SK-N-SH treated with all-trans-retinoic acid at 6 μM for 48 hours (cell line): ENCODE results near the gene KRTAP5-6.

ENCODE experiments used
- ATAC-seq: fragments of 200-7000 bp; cut with Tn5 transposase; 3 replicates; pipeline ENCODE4 v1.9.1; 2020; ENCODE audit warnings: mild to moderate bottlenecking, moderate library complexity
- ARNTL ChIP-seq: fragments of 450-650 bp; formaldehyde crosslinking; IDR thresholded peaks from 2 replicates; pipeline ENCODE4 v1.5.0; 2020; ENCODE audit warnings: low read depth, mild to moderate bottlenecking, moderate library complexity, borderline replicate concordance
- BACH2 ChIP-seq: fragments of 250-450 bp; sonication (Bioruptor Pico); IDR thresholded peaks from 2 replicates; pipeline ENCODE4 v1.9.0; 2021; ENCODE audit warnings: mild to moderate bottlenecking, borderline replicate concordance
- CREB5 ChIP-seq: fragments of 250-450 bp; sonication (Bioruptor Pico); IDR thresholded peaks from 2 replicates; pipeline ENCODE4 v1.5.1; 2020; ENCODE audit warnings: low read depth, mild to moderate bottlenecking, moderate library complexity
- CSDC2 ChIP-seq: fragments of 250-450 bp; sonication (Bioruptor Pico); IDR thresholded peaks from 2 replicates; pipeline ENCODE4 v1.5.0; 2020; ENCODE audit warnings: mild to moderate bottlenecking, moderate library complexity
- GLIS3 ChIP-seq: fragments of 250-450 bp; sonication (Bioruptor Pico); IDR thresholded peaks from 2 replicates; pipeline ENCODE4 v1.5.0; 2020; ENCODE audit warnings: mild to moderate bottlenecking, moderate library complexity
- ISL1 ChIP-seq: fragments of 250-450 bp; sonication (Bioruptor Pico); IDR thresholded peaks from 2 replicates; pipeline ENCODE4 v2.1.2; 2022; ENCODE audit warnings: mild to moderate bottlenecking, moderate library complexity
- OSR1 ChIP-seq: fragments of 250-450 bp; sonication (Bioruptor Pico); IDR thresholded peaks from 2 replicates; pipeline ENCODE4 v1.8.0; 2022; ENCODE audit warnings: moderate library complexity, mild to moderate bottlenecking, inconsistent platforms
- PATZ1 ChIP-seq: fragments of 250-450 bp; sonication (Bioruptor Pico); IDR thresholded peaks from 2 replicates; pipeline ENCODE4 v1.8.0; 2020; ENCODE audit warnings: mild to moderate bottlenecking, moderate library complexity, borderline replicate concordance
- POU6F1 ChIP-seq: fragments of 250-450 bp; sonication (Bioruptor Pico); IDR thresholded peaks from 2 replicates; pipeline ENCODE4 v1.8.0; 2021; ENCODE audit warnings: low read depth, mild to moderate bottlenecking, moderate library complexity, borderline replicate concordance
- PPARA ChIP-seq: fragments of 250-450 bp; sonication (Bioruptor Pico); IDR thresholded peaks from 2 replicates; pipeline ENCODE4 v1.5.0; 2020; ENCODE audit warnings: mild to moderate bottlenecking, borderline replicate concordance
- SNAI2 ChIP-seq: fragments of 250-450 bp; sonication (Bioruptor Pico); IDR thresholded peaks from 2 replicates; pipeline ENCODE4 v1.5.0; 2020; ENCODE audit warnings: mild to moderate bottlenecking, moderate library complexity
- TCF4 ChIP-seq: fragments of 250-450 bp; sonication (Bioruptor Pico); IDR thresholded peaks from 2 replicates; pipeline ENCODE4 v1.8.0; 2021; ENCODE audit warnings: mild to moderate bottlenecking, moderate library complexity, borderline replicate concordance
- TSHZ2 ChIP-seq: fragments of 250-450 bp; sonication (Bioruptor Pico); IDR thresholded peaks from 2 replicates; pipeline ENCODE4 v1.5.0; 2020; ENCODE audit warnings: mild to moderate bottlenecking, moderate library complexity
- ZC3H10 ChIP-seq: fragments of 250-450 bp; sonication (Bioruptor Pico); IDR thresholded peaks from 2 replicates; pipeline ENCODE4 v1.5.1; 2021; ENCODE audit warnings: mild to moderate bottlenecking, moderate library complexity
- ZFP3 ChIP-seq: fragments of 250-450 bp; sonication (Bioruptor Pico); IDR thresholded peaks from 2 replicates; pipeline ENCODE4 v1.5.0; 2020; ENCODE audit warnings: mild to moderate bottlenecking, moderate library complexity
- ZFP30 ChIP-seq: fragments of 450-650 bp; formaldehyde crosslinking; IDR thresholded peaks from 2 replicates; pipeline ENCODE4 v1.5.0; 2022; ENCODE audit warnings: mild to moderate bottlenecking, moderate library complexity
- ZNF565 ChIP-seq: fragments of 450-650 bp; formaldehyde crosslinking; conservative IDR thresholded peaks from 2 replicates; pipeline ENCODE4 v1.5.0; 2020; ENCODE audit warnings: low read depth, mild to moderate bottlenecking, moderate library complexity
- ZNF70 ChIP-seq: fragments of 450-650 bp; formaldehyde crosslinking; IDR thresholded peaks from 2 replicates; pipeline ENCODE4 v1.5.0; 2020; ENCODE audit warnings: mild to moderate bottlenecking, moderate library complexity
- ZNF8 ChIP-seq: fragments of 450-650 bp; formaldehyde crosslinking; IDR thresholded peaks from 2 replicates; pipeline ENCODE4 v1.5.0; 2020; ENCODE audit warnings: mild to moderate bottlenecking, moderate library complexity

Gene KRTAP5-6

GRCh38 chr11:1673446-1674172, 23.4 kb upstream of the KRTAP5-6 start:
- no peak for TF ChIP-seq CSDC2
- TF ChIP-seq OSR1 (CRISPR knock-in tag), result no peak
- TF ChIP-seq POU6F1, result no peak
- no peak for TF ChIP-seq ZFP3 (CRISPR knock-in tag)
- ATAC-seq, result no peak

GRCh38 chr11:1674173-1675131, 22.5 kb upstream of the KRTAP5-6 start:
- no peak for ATAC-seq
- no peak for TF ChIP-seq BACH2 (CRISPR knock-in tag)
- no peak for TF ChIP-seq CREB5
- no peak for TF ChIP-seq ZFP30 (CRISPR knock-in tag)
- TF ChIP-seq ZNF70 (CRISPR knock-in tag), result no peak
- no peak for TF ChIP-seq POU6F1
- TF ChIP-seq CSDC2, result no peak
- no peak for TF ChIP-seq ZNF565 (CRISPR knock-in tag)
- no peak for TF ChIP-seq ZC3H10 (CRISPR knock-in tag)
- no peak for TF ChIP-seq ZNF8
- no peak for TF ChIP-seq PATZ1 (CRISPR knock-in tag)
- TF ChIP-seq ZFP3 (CRISPR knock-in tag), result no peak
- no peak for TF ChIP-seq TCF4 (CRISPR knock-in tag)

GRCh38 chr11:1675536-1676228, 21.3 kb upstream of the KRTAP5-6 start:
- ATAC-seq, result no peak
- TF ChIP-seq TSHZ2 (CRISPR knock-in tag) (no peak), CSDC2 (no peak), CREB5 (no peak), ZFP30 (CRISPR knock-in tag) (no peak), OSR1 (CRISPR knock-in tag) (no peak), POU6F1 (no peak), GLIS3 (CRISPR knock-in tag) (no peak), BACH2 (CRISPR knock-in tag) (no peak), ZNF70 (CRISPR knock-in tag) (no peak), ARNTL (CRISPR knock-in tag) (no peak), ZFP3 (CRISPR knock-in tag) (no peak), TCF4 (CRISPR knock-in tag) (no peak), SNAI2 (CRISPR knock-in tag) (no peak), PPARA (CRISPR knock-in tag) (no peak), ZC3H10 (CRISPR knock-in tag) (no peak), ISL1 (no peak), ZNF565 (CRISPR knock-in tag) (no peak)
